GM23338 (cell line): ENCODE measurements around the gene TSPAN19. TPM values are rescaled to one million over a fixed set of nuclear protein-coding genes. Genes with fewer than 3 reads are reported as not detected.

Experiments
- ATAC-seq: fragments of 200-7000 bp; cut with Tn5 transposase; 3 replicates; pipeline ENCODE4 v1.9.1; 2020
- DNase-seq: peaks from one replicate; pipeline ENCODE4 v3.0.0-alpha.2; 2015; ENCODE audit warnings: low spot score
- H2AFZ ChIP-seq: fragments of 200-600 bp; sonication (generic); 2 replicates; pipeline ENCODE4 v1.8.0; 2016; ENCODE audit warnings: antibody characterized with exemption, mild to moderate bottlenecking, moderate library complexity
- H3F3A ChIP-seq: fragments of 200-600 bp; sonication (generic); replicated peaks from 2 replicates; pipeline ENCODE4 v1.8.0; 2017; ENCODE audit warnings: antibody characterized with exemption, mixed run types, low read depth
- H3K27ac ChIP-seq: fragments of 200-600 bp; sonication (generic); 2 replicates; pipeline ENCODE4 v1.6.1; 2016; ENCODE audit warnings: low read depth
- H3K27me3 ChIP-seq: fragments of 200-600 bp; sonication (generic); 2 replicates; pipeline ENCODE4 v1.8.0; 2016; ENCODE audit warnings: mild to moderate bottlenecking, mixed run types, moderate library complexity; ENCODE audit not compliant: insufficient read depth
- H3K36me3 ChIP-seq: fragments of 200-600 bp; sonication (generic); 2 replicates; pipeline ENCODE4 v1.8.0; 2016; ENCODE audit warnings: mild to moderate bottlenecking; ENCODE audit not compliant: insufficient read depth
- H3K4me1 ChIP-seq: fragments of 200-600 bp; sonication (generic); 2 replicates; pipeline ENCODE4 v1.8.0; 2016; ENCODE audit warnings: mild to moderate bottlenecking, moderate library complexity; ENCODE audit not compliant: insufficient read depth
- H3K4me2 ChIP-seq: fragments of 200-600 bp; sonication (generic); 2 replicates; pipeline ENCODE4 v1.7.1; 2017; ENCODE audit warnings: mixed run types
- H3K4me3 ChIP-seq: fragments of 200-600 bp; sonication (generic); 2 replicates; pipeline ENCODE4 v1.6.1; 2016; ENCODE audit warnings: mixed run types
- H3K79me2 ChIP-seq: fragments of 200-600 bp; sonication (generic); replicated peaks from 2 replicates; pipeline ENCODE4 v1.8.0; 2017; ENCODE audit warnings: mild to moderate bottlenecking; ENCODE audit not compliant: insufficient read depth
- H3K9me2 ChIP-seq: fragments of 200-600 bp; sonication (generic); 2 replicates; pipeline ENCODE4 v1.8.0; 2017; ENCODE audit not compliant: insufficient read depth
- H4K20me1 ChIP-seq: fragments of 200-600 bp; sonication (generic); replicated peaks from 2 replicates; pipeline ENCODE4 v1.8.0; 2017; ENCODE audit warnings: mild to moderate bottlenecking; ENCODE audit not compliant: insufficient read depth
- H3K27ac Mint-ChIP-seq: 2 replicates; pipeline ENCODE4 v1.8.0; 2020; ENCODE audit warnings: inconsistent platforms, mild to moderate bottlenecking, moderate library complexity, mixed read lengths
- H3K27me3 Mint-ChIP-seq: 3 replicates; pipeline ENCODE4 v1.8.0; 2022; ENCODE audit warnings: low read depth, mild to moderate bottlenecking, moderate library complexity, mixed read lengths, inconsistent platforms; ENCODE audit not compliant: insufficient read depth, poor library complexity
- H3K36me3 Mint-ChIP-seq: 3 replicates; pipeline ENCODE4 v1.8.0; 2021; ENCODE audit warnings: low read depth, mild to moderate bottlenecking, inconsistent platforms, moderate library complexity, mixed read lengths
- H3K4me1 Mint-ChIP-seq: 3 replicates; pipeline ENCODE4 v1.8.0; 2020; ENCODE audit warnings: mild to moderate bottlenecking, inconsistent platforms, mixed read lengths
- H3K4me3 Mint-ChIP-seq: 3 replicates; pipeline ENCODE4 v1.8.0; 2021; ENCODE audit warnings: moderate library complexity, mild to moderate bottlenecking, inconsistent platforms, mixed read lengths
- H3K9me3 Mint-ChIP-seq: 3 replicates; pipeline ENCODE4 v1.8.0; 2020; ENCODE audit warnings: moderate library complexity, mild to moderate bottlenecking, inconsistent platforms, mixed read lengths
- CREB1 ChIP-seq: fragments of 250-450 bp; sonication (Bioruptor Pico); IDR thresholded peaks from 2 replicates; pipeline ENCODE4 v1.5.0; 2020; ENCODE audit warnings: low read depth, mild to moderate bottlenecking, moderate library complexity
- CTCF ChIP-seq, 2 experiments: fragments of 200-600 bp in 1 of 2; sonication (generic) in 1 of 2; conservative IDR thresholded peaks; 2 replicates each; pipeline versions ENCODE4 v1.5.1 to v1.6.1; 2016 to 2017; ENCODE audit warnings: antibody characterized with exemption in 2 of 2, low read depth in 2 of 2, mild to moderate bottlenecking in 2 of 2, moderate library complexity in 1 of 2
- EZH2 ChIP-seq: fragments of 200-600 bp; sonication (generic); IDR thresholded peaks from one replicate; pipeline ENCODE4 v1.8.0; 2017; ENCODE audit warnings: antibody characterized with exemption, mild to moderate bottlenecking, low read depth; ENCODE audit not compliant: unreplicated experiment
- EZH2phosphoT487 ChIP-seq: fragments of 200-600 bp; sonication (generic); IDR thresholded peaks from one replicate; pipeline ENCODE4 v1.8.1; 2018; ENCODE audit warnings: antibody characterized with exemption; ENCODE audit not compliant: unreplicated experiment
- JUNB ChIP-seq: IDR thresholded peaks from one replicate; pipeline ENCODE4 v1.6.1; 2016; ENCODE audit warnings: antibody characterized with exemption; ENCODE audit not compliant: unreplicated experiment
- NANOG ChIP-seq: IDR thresholded peaks from 2 replicates; pipeline ENCODE4 v1.6.1; 2016; ENCODE audit warnings: antibody characterized with exemption, borderline replicate concordance
- POLR2AphosphoS5 ChIP-seq: IDR thresholded peaks from 2 replicates; pipeline ENCODE4 v1.6.1; 2016; ENCODE audit warnings: antibody characterized with exemption, low read depth
- STAT1 ChIP-seq: IDR thresholded peaks from one replicate; pipeline ENCODE4 v1.6.1; 2016; ENCODE audit warnings: antibody characterized with exemption; ENCODE audit not compliant: unreplicated experiment
- ZNF114 ChIP-seq: fragments of 250-450 bp; sonication (Bioruptor Pico); IDR thresholded peaks from 2 replicates; pipeline ENCODE4 v1.5.0; 2020; ENCODE audit warnings: mild to moderate bottlenecking, moderate library complexity
- ZNF331 ChIP-seq: fragments of 250-450 bp; sonication (Bioruptor Pico); IDR thresholded peaks from 2 replicates; pipeline ENCODE4 v1.5.0; 2020; ENCODE audit warnings: low read depth, mild to moderate bottlenecking, moderate library complexity
- polyA plus RNA-seq: library from polyadenylated mRNA; unstranded; fragments of >200 nt; fragmentation: Nextera tagmentation; extraction: Ambion mirVana; gene quantifications from 2 replicates; pipeline ENCODE4 v1.2.1, GENCODE V29; 2016
- total RNA-seq: library from RNA; depleted of rRNA; stranded (reverse); fragments of >200 nt; shearing (Covaris generic); gene quantifications from 2 replicates; pipeline ENCODE4 v1.2.3, GENCODE V29; 2014
- TF ChIP-seq, protein P1 (sequence below): IDR thresholded peaks from one replicate; pipeline ENCODE4 v1.6.1; 2018; ENCODE audit warnings: antibody characterized with exemption; ENCODE audit not compliant: unreplicated experiment
- TF ChIP-seq, protein P2 (sequence below): IDR thresholded peaks from 2 replicates; pipeline ENCODE4 v1.6.1; 2016; ENCODE audit warnings: antibody characterized with exemption
- TF ChIP-seq, protein P3 (sequence below): fragments of 250-450 bp; sonication (Bioruptor Pico); IDR thresholded peaks from 2 replicates; pipeline ENCODE4 v1.5.0; 2020; ENCODE audit warnings: mild to moderate bottlenecking, moderate library complexity

The TSPAN19 gene
- total and polyA plus RNA-seq, 2 experiments from 2014 or later = 0.44 to 0.80 TPM

GRCh38 chr12:85041395-85041794 lies 5.3 kb upstream of the TSPAN19 start:
- H3K9me3 Mint-ChIP-seq = no peaks in the 10 kb centered on the region

More at GRCh38 chr12:85041395-85041794, 5.3 kb upstream of the TSPAN19 start:
- ATAC-seq = no peak
- no peaks in the 10 kb centered on the region for H3K79me2 ChIP-seq
- no peaks in the 10 kb centered on the region for H3K4me1 ChIP-seq
- Mint-ChIP-seq H3K27me3 (no peaks in the 10 kb centered on the region), H3K27ac (no peak overlapping the region), H3K36me3 (no peaks in the 10 kb centered on the region), H3K4me1 (no peaks in the 10 kb centered on the region), H3K4me3 (no peak overlapping the region)
- no peaks in the 10 kb centered on the region for H4K20me1 ChIP-seq
- H3K4me2 ChIP-seq = no peak overlapping the region
- H3F3A ChIP-seq = no peaks in the 10 kb centered on the region
- no peak overlapping the region for H3K4me3 ChIP-seq
- H2AFZ ChIP-seq = no peak overlapping the region
- no peaks in the 10 kb centered on the region for H3K36me3 ChIP-seq
- no peak for DNase-seq
- H3K9me2 ChIP-seq = no peaks in the 10 kb centered on the region
- H3K27me3 ChIP-seq = no peaks in the 10 kb centered on the region
- no peak overlapping the region for H3K27ac ChIP-seq
- TF ChIP-seq STAT1 (no peak), CTCF (conservative IDR thresholded peaks at IDR 0.05; ENCODE audit: low read depth in 2 of 2) (no peak), EZH2 (no peak), POLR2AphosphoS5 (no peak), ZNF114 (CRISPR knock-in tag) (no peak), NANOG (no peak), EZH2phosphoT487 (no peak), ZNF331 (CRISPR knock-in tag) (no peak), CREB1 (no peak), JUNB (no peak)
- TF ChIP-seq, protein P1, sequence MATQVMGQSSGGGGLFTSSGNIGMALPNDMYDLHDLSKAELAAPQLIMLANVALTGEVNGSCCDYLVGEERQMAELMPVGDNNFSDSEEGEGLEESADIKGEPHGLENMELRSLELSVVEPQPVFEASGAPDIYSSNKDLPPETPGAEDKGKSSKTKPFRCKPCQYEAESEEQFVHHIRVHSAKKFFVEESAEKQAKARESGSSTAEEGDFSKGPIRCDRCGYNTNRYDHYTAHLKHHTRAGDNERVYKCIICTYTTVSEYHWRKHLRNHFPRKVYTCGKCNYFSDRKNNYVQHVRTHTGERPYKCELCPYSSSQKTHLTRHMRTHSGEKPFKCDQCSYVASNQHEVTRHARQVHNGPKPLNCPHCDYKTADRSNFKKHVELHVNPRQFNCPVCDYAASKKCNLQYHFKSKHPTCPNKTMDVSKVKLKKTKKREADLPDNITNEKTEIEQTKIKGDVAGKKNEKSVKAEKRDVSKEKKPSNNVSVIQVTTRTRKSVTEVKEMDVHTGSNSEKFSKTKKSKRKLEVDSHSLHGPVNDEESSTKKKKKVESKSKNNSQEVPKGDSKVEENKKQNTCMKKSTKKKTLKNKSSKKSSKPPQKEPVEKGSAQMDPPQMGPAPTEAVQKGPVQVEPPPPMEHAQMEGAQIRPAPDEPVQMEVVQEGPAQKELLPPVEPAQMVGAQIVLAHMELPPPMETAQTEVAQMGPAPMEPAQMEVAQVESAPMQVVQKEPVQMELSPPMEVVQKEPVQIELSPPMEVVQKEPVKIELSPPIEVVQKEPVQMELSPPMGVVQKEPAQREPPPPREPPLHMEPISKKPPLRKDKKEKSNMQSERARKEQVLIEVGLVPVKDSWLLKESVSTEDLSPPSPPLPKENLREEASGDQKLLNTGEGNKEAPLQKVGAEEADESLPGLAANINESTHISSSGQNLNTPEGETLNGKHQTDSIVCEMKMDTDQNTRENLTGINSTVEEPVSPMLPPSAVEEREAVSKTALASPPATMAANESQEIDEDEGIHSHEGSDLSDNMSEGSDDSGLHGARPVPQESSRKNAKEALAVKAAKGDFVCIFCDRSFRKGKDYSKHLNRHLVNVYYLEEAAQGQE = no peak
- TF ChIP-seq, protein P2, sequence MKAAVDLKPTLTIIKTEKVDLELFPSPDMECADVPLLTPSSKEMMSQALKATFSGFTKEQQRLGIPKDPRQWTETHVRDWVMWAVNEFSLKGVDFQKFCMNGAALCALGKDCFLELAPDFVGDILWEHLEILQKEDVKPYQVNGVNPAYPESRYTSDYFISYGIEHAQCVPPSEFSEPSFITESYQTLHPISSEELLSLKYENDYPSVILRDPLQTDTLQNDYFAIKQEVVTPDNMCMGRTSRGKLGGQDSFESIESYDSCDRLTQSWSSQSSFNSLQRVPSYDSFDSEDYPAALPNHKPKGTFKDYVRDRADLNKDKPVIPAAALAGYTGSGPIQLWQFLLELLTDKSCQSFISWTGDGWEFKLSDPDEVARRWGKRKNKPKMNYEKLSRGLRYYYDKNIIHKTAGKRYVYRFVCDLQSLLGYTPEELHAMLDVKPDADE = no peak
- TF ChIP-seq, protein P3, sequence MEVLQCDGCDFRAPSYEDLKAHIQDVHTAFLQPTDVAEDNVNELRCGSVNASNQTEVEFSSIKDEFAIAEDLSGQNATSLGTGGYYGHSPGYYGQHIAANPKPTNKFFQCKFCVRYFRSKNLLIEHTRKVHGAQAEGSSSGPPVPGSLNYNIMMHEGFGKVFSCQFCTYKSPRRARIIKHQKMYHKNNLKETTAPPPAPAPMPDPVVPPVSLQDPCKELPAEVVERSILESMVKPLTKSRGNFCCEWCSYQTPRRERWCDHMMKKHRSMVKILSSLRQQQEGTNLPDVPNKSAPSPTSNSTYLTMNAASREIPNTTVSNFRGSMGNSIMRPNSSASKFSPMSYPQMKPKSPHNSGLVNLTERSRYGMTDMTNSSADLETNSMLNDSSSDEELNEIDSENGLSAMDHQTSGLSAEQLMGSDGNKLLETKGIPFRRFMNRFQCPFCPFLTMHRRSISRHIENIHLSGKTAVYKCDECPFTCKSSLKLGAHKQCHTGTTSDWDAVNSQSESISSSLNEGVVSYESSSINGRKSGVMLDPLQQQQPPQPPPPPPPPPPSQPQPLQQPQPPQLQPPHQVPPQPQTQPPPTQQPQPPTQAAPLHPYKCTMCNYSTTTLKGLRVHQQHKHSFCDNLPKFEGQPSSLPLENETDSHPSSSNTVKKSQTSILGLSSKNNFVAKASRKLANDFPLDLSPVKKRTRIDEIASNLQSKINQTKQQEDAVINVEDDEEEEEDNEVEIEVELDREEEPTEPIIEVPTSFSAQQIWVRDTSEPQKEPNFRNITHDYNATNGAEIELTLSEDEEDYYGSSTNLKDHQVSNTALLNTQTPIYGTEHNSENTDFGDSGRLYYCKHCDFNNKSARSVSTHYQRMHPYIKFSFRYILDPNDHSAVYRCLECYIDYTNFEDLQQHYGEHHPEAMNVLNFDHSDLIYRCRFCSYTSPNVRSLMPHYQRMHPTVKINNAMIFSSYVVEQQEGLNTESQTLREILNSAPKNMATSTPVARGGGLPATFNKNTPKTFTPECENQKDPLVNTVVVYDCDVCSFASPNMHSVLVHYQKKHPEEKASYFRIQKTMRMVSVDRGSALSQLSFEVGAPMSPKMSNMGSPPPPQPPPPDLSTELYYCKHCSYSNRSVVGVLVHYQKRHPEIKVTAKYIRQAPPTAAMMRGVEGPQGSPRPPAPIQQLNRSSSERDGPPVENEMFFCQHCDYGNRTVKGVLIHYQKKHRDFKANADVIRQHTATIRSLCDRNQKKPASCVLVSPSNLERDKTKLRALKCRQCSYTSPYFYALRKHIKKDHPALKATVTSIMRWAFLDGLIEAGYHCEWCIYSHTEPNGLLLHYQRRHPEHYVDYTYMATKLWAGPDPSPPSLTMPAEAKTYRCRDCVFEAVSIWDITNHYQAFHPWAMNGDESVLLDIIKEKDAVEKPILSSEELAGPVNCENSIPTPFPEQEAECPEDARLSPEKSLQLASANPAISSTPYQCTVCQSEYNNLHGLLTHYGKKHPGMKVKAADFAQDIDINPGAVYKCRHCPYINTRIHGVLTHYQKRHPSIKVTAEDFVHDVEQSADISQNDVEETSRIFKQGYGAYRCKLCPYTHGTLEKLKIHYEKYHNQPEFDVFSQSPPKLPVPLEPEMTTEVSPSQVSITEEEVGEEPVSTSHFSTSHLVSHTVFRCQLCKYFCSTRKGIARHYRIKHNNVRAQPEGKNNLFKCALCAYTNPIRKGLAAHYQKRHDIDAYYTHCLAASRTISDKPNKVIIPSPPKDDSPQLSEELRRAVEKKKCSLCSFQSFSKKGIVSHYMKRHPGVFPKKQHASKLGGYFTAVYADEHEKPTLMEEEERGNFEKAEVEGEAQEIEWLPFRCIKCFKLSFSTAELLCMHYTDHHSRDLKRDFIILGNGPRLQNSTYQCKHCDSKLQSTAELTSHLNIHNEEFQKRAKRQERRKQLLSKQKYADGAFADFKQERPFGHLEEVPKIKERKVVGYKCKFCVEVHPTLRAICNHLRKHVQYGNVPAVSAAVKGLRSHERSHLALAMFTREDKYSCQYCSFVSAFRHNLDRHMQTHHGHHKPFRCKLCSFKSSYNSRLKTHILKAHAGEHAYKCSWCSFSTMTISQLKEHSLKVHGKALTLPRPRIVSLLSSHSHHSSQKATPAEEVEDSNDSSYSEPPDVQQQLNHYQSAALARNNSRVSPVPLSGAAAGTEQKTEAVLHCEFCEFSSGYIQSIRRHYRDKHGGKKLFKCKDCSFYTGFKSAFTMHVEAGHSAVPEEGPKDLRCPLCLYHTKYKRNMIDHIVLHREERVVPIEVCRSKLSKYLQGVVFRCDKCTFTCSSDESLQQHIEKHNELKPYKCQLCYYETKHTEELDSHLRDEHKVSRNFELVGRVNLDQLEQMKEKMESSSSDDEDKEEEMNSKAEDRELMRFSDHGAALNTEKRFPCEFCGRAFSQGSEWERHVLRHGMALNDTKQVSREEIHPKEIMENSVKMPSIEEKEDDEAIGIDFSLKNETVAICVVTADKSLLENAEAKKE (CRISPR knock-in tag) = no peak
